Endometrial microvascular endothelial cells (primary cell): ENCODE results near the gene DMD. TPM values are rescaled to one million over a fixed set of nuclear protein-coding genes. Genes with fewer than 3 reads are reported as not detected.
"Not testable (repeated sequence)": the region's sequence is repeated elsewhere in the genome, so short reads cannot be mapped to it uniquely, and the experiment has no call there.

ENCODE experiments used
- in situ Hi-C: cut with HindIII; loops from 2 replicates; pipeline ENCODE4 v1.10.0; 2017; ENCODE audit warnings: low sequenced_read_pairs, low pct_unique_long_range_greater_than_20kb; ENCODE audit errors: inconsistent ontology term
- total RNA-seq: library from RNA; depleted of rRNA; stranded (reverse); fragments of >200 nt; gene quantifications from one replicate; pipeline ENCODE4 v1.2.3, GENCODE V29; 2015; ENCODE audit errors: inconsistent ontology term

The DMD gene
- total RNA-seq, 1 donor from 2014 or later, result 1.2 TPM

- in situ Hi-C loops, result no loop called here
Observed at GRCh38 chrX:31480696-31481095, 1730.7 kb downstream of the DMD start.

DNA sequence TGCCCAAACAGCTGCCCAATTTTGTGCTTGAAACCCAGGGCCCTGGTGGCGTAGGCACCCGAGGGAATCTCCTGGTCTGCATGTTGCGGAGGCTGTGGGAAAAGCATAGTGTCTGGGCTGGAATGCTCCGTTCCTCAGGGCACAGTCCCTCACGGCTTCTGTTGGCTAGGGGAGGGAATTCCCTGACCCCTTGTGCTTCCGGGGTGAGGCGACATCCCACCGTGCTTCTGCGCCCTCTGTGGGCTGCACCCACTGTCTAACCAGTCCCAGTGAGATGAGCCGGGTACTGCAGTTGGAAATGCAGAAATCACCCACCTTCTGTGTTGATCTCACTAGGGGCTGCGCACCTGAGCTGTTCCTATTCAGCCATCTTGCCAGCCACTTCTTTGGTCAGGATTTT, 1740.1 kb downstream of the DMD start:
- in situ Hi-C loops, result no loop called here

DNA sequence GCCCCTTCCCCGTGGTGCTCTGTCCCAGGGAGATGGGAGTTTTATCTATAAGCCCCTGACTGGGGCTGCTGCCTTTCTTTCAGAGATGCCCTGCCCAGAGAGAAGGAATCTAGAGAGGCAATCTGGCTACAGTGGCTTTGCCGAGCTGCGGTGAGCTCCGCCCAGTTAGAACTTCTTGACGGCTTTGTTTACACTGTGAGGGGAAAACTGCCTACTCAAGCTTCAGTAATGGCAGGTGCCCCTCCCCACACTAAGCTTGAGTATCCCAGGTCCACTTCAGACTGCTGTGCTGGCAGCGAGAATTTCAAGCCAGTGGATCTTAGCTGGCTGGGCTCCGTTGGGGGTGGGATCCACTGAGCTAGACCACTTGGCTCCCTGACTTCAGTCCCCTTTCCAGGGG, 1740.6 kb downstream of the DMD start:
- in situ Hi-C loops, result not testable (repeated sequence)

DNA sequence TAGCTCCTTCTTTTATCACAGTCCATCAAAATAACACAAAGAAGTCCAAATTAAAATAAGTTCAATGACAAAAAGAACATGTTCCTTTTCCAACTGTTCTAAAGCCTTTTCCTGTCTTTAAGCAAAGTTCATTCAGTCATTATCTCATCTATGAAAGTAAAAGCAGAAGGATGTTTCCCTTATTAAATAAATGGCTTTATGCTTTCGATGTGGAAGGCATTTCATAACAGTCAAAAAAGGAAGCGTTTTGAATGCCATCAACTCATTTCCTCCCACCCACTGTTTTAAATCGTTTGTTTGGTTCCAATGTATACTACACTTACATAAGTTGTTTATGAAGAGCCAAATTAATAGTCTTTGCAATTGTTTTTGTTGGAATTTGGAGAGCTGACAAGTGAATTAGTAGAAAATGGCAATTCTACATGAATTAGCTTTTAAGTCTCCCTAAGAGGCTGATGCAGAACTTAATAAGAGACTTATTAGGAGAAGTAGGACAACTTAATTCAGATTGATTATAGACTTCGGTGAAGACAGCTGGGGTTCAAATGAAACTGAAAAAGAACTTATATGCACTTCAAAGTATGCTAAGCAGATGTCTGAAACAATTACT, 1746.9 kb downstream of the DMD start:
- in situ Hi-C loops, result no loop called here

- in situ Hi-C loops, result no loop called here
Observed at GRCh38 chrX:31461266-31461665, 1750.1 kb downstream of the DMD start.

- in situ Hi-C loops, result no loop called here
Observed at GRCh38 chrX:31459361-31459760, 1752.0 kb downstream of the DMD start.

GRCh38 chrX:31449965-31450364, 1761.4 kb downstream of the DMD start:
- in situ Hi-C loops, result no loop called here

GRCh38 chrX:31449081-31449480, 1762.3 kb downstream of the DMD start:
- in situ Hi-C loops, result no loop called here

GRCh38 chrX:31445542-31445941, 1765.8 kb downstream of the DMD start:
- in situ Hi-C loops, result no loop called here

DNA sequence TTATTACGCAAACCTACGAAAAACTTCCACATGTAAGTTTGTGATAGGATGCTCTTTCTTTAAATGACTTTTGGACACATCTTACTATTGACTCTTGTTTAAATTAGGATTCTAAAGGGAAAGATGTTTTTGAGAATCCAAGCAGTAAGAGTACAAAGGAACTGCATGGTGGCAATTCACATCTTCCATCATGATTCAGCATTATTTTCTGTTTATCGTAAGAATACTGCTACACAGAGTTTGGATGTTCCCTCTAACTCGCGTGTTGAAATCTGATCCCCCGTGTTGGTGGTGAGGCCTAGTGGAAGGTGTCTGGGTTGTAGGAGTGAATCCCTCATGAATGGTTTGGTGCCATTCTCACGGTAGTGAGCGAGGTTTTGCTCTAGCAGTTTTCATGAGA, 1767.7 kb downstream of the DMD start:
- in situ Hi-C loops, result no loop called here

- in situ Hi-C loops, result no loop called here
Observed at GRCh38 chrX:31440546-31440945, 1770.8 kb downstream of the DMD start.

GRCh38 chrX:31436424-31436823, 1774.9 kb downstream of the DMD start:
- in situ Hi-C loops, result no loop called here

- in situ Hi-C loops, result no loop called here
Observed at GRCh38 chrX:31435592-31435991, 1775.8 kb downstream of the DMD start.

- in situ Hi-C loops, result no loop called here
Observed at GRCh38 chrX:31433856-31434255, 1777.5 kb downstream of the DMD start.

DNA sequence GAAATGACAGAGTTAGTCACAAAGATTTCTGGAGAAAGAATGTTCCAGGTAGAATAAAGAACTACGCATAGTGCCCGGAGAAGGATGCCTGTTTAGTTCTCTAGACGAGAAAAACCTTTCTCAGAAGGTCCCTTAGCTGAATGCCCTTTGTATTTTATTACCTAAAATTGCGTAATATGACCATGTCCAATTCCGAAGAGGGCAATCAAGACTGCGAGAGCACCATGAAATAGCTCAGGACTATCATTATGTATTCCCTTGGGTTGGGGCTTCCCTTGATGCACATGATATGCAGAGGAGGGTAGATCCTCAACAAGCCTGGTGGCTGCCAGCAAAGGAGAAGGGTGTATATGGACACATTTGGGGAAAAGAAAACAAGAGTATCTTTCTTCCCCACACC, 1781.4 kb downstream of the DMD start:
- in situ Hi-C loops, result no loop called here

DNA sequence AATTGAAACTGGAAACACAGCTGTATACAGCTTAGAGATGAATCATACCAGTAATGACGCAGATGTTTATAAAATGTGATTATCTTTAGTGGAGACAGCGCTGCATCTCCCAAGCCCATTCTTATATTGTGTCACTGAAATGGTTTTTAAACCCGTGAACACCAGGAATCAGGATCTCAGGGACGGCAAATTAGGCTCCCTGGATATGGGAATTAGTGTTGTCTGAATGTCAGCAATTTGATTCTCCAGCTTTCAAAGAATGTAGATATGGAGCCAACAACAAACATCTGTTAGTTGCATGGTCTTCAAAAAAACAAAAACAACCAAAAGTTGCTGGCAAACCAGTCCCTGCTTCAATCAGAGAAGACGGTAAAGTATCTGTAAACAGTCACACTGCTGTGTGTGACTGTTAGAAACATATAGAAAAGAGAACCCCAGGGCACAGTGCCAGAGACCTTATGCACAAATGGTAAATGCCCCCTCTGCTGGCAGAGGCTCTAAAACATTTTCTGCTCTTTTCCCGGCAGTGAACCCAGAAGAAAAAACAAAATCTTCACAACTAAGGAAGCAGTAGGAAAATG, 1787.7 kb downstream of the DMD start:
- in situ Hi-C loops, result no loop called here

DNA sequence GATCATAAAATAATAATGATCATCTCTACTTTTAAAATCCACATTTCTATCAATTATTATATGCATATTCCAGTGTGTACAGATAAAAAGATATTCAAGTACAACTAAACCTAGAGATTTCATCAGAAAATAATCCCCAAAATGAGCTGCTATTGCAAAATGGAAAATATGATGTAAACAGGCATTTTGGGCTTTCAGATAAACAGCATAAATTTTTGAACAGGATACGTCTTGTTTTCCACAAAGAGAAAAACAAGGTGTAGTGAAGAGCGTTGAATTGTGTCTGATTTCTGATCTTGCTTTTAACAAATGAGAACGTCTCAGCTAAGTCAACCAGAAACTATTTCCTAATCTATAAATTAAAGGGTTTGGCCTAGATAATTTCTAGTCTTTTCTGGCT, 1789.9 kb downstream of the DMD start:
- in situ Hi-C loops, result no loop called here

GRCh38 chrX:31420711-31421151, 1790.6 kb downstream of the DMD start:
- in situ Hi-C loops, result no loop called here

GRCh38 chrX:31420302-31420701, 1791.0 kb downstream of the DMD start:
- in situ Hi-C loops, result no loop called here

DNA sequence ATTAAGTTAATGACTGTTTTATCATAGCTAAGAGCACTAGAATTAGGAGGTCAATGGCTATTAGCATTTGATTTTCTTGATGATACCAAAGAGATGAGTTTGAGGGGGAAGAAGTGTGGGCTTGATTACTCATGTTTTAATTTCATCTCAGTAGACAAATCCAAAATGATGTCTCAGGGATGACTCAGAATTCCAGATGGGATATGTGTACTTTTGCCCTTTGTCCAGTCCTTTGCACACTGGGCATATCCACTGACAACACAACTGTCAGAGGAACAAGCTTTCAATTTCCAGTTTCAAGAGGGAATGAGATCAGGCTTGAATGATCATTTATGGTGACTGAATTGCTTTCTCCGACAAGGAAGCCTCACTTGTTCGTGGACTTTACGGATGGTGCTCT, 1814.2 kb downstream of the DMD start:
- in situ Hi-C loops, result no loop called here

DNA sequence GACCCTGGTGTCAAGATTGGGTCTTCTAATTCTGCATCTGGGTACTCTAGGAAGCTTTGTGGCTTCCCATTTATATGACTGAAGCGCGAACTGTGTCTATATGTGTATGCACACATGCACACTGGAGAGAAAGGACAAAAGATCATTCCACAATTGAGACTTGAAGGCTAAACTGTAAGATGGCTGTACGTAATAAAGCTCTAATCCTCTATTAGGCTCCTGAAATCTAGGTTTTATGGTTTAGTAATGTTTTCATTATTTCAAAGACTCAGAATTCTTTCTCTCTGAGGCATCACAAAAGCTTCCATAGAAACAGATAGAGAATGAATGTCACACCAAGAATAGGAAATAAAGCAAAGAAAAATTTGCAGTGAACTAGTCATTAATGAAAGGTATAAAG, 1818.8 kb downstream of the DMD start:
- in situ Hi-C loops, result no loop called here
